ENCODE results near the gene KRTAP10-12.

DNA sequence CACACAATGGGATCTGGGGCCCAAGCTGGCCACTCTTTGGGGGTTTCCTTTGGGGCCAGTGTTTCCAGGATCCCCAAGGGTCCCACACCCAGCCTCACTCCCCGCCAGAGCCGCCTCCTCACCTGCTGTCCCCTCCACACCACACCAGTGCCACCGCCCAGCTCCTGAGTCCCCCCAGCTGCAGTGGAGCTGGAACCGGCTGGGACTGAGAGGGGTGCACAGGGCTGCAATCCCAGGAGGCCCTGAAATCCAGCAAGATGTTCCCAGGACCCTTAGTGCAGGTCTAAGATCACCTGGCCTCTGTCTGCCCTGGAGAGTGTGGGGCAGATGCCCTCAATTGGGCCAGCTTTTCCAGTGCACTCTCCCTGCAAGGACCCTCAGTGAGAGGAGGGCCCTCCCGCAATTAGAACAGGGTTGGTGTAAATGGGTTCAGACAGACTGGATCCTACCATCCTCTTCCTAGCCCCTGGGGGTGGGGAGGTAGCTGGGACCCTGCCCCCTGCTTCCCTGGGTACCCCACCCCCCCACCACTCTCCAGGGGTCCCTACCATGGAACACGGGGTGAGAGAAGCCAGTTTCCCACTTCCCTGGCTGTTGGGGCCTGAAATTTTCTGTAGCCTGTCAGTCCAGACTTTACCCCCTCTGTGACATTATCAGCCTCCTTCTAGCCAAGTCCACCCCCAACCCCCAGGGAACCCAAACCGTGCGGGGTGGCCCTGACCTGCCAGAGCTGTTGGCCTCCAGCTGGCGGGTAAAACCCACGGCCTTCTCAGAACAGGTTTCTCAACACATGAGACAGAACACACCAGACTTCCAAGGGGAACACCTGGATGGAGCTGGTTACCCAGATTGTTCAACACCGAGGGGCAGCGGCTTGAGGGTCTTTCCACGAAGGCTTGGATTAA, 7.0 kb downstream of the KRTAP10-12 start:
- no peak for TF ChIP-seq POLR2A (IDR thresholded peaks at IDR 0.05)
- TF ChIP-seq, protein P1, sequence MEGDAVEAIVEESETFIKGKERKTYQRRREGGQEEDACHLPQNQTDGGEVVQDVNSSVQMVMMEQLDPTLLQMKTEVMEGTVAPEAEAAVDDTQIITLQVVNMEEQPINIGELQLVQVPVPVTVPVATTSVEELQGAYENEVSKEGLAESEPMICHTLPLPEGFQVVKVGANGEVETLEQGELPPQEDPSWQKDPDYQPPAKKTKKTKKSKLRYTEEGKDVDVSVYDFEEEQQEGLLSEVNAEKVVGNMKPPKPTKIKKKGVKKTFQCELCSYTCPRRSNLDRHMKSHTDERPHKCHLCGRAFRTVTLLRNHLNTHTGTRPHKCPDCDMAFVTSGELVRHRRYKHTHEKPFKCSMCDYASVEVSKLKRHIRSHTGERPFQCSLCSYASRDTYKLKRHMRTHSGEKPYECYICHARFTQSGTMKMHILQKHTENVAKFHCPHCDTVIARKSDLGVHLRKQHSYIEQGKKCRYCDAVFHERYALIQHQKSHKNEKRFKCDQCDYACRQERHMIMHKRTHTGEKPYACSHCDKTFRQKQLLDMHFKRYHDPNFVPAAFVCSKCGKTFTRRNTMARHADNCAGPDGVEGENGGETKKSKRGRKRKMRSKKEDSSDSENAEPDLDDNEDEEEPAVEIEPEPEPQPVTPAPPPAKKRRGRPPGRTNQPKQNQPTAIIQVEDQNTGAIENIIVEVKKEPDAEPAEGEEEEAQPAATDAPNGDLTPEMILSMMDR (IDR thresholded peaks at IDR 0.05): no peak

Data from heart left ventricle (tissue), 13 donors.